ENCODE results near the gene SIRT6.

The SIRT6 gene

DNA sequence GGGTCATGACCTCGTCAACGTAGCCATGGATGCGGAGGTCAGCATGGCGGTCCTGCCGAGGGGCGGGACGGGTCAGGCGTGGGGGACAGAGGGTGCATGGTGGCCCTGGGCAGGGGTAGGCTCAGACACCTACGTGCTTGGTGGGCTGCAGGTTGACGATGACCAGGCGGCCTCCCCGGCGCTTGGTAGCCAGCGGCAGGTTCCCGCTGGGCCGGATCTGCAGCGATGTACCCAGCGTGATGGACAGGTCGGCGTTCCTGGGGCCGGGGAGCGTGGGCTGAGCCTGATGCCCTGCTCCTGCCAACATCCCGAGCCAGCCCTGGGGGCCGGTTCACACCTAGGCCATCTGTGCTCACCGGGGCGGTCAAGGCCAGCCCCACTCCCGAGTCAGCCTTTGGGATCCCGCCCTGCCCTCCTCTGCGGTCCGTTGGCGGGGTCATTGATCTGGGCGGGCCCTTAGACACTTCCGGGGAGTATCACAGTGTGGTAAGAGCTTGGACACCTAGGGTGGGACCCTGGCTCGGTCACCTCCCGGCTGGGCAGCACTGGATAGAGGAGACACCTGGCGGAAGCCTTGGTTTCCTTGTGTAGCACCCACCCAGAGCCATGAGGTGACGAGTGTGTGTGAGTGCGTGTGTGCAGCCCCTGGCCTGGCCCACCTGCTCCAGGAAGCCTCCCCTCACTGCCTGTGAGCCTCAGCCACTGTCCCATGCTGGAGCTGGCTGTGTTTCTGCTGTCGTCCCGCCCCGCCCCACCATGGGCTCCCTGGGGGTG, 7.3 kb downstream of the SIRT6 start:
- no peak overlapping the region for H3K4me3 ChIP-seq (ENCODE audit: low read depth, low read length)
- DNase-seq (ENCODE audit: low read depth): no peak
- in situ Hi-C loops (cut with HindIII; ENCODE audit: low sequenced_read_pairs): no loop called here
- no peak for TF ChIP-seq CTCF (IDR thresholded peaks at IDR 0.05; ENCODE audit: low read depth, low read length, missing control alignments)

GRCh38 chr19:4174213-4174894, 8.0 kb downstream of the SIRT6 start:
- in situ Hi-C loops (cut with HindIII; ENCODE audit: low sequenced_read_pairs): no loop called here
- H3K4me3 ChIP-seq (ENCODE audit: low read depth, low read length): no peak overlapping the region
- TF ChIP-seq CTCF (IDR thresholded peaks at IDR 0.05; ENCODE audit: low read depth, low read length, missing control alignments): no peak
- DNase-seq (ENCODE audit: low read depth): no peak

GRCh38 chr19:4173479-4174212, 8.7 kb downstream of the SIRT6 start:
- no peak for DNase-seq (ENCODE audit: low read depth)
- H3K4me3 ChIP-seq (ENCODE audit: low read depth, low read length): no peak overlapping the region
- in situ Hi-C loops (cut with HindIII; ENCODE audit: low sequenced_read_pairs): no loop called here
- TF ChIP-seq CTCF (IDR thresholded peaks at IDR 0.05; ENCODE audit: low read depth, low read length, missing control alignments): no peak

DNA sequence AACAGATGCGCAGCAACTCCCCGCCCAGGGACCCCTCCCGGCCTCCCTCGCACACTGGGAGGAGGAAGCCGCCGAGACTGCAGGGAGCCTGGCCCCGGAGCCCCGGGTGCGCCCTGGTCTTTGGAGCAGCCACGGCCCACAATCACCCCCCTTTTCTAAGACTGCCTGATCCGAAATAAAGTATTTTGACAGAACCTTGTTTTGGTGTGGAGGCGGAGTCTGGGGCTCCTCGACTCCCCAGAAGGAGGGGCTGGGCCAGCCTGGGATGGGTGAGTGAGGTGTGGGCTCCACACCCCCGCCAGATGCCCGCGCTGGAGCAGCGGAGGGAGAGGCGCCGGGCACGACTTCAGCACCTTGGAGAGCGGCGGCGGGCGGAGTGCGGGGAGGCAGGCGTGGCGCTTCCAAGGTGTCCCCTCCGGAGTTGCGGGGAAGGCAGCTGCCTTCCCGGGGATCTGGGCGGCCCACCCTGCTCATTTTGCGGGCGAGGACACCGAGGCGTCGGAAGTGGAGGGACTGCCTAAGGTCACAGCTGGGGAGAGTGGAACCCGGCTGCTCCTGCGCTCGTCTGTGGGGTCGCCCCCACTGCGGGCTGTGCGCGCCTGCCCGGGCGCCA, 9.4 kb downstream of the SIRT6 start:
- no peak for DNase-seq (ENCODE audit: low read depth)

DNA sequence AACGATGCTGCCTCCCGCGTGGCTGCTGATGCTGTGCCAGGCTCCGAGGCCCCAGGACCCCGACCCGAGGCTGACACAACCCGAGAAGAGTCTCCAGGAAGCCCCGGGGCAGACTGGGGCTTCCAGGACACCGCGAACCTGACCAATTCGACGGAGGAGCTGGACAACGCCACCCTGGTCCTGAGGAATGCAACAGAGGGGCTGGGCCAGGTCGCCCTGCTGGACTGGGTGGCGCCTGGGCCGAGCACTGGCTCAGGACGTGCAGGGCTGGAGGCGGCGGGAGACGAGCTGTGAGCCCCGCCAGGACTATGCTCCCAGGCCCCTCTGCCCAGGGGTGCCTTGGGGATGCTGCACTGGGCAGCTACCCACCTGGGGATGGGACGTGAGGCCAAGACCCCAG, 10.7 kb downstream of the SIRT6 start:
- TF ChIP-seq CTCF (IDR thresholded peaks at IDR 0.05; ENCODE audit: low read depth, low read length, missing control alignments): no peak
- no peak overlapping the region for H3K4me3 ChIP-seq (ENCODE audit: low read depth, low read length)
- in situ Hi-C loops (cut with HindIII; ENCODE audit: low sequenced_read_pairs): no loop called here
- no peak for DNase-seq (ENCODE audit: low read depth)

More for the DNA sequence above, 9.4 kb downstream of the SIRT6 start:
- no peak for TF ChIP-seq CTCF (IDR thresholded peaks at IDR 0.05; ENCODE audit: low read depth, low read length, missing control alignments)
- in situ Hi-C loops (cut with HindIII; ENCODE audit: low sequenced_read_pairs): no loop called here
- no peak overlapping the region for H3K4me3 ChIP-seq (ENCODE audit: low read depth, low read length)

- in situ Hi-C loops (cut with HindIII; ENCODE audit: low sequenced_read_pairs): no loop called here
- no peak for TF ChIP-seq CTCF (IDR thresholded peaks at IDR 0.05; ENCODE audit: low read depth, low read length, missing control alignments)
- DNase-seq (ENCODE audit: low read depth): no peak
- no peak overlapping the region for H3K4me3 ChIP-seq (ENCODE audit: low read depth, low read length)
Observed at GRCh38 chr19:4164262-4164661, 18.1 kb downstream of the SIRT6 start.
